ENCODE results near the gene BRI3. TPM values are rescaled to one million over a fixed set of nuclear protein-coding genes. Genes with fewer than 3 reads are reported as not detected.

Gene BRI3
- total and polyA plus RNA-seq, 2 of the 8 experiments (the other 6 are each of a cell fraction or from before 2014, with no cell fraction given) = 77.5 to 93.4 TPM

DNA sequence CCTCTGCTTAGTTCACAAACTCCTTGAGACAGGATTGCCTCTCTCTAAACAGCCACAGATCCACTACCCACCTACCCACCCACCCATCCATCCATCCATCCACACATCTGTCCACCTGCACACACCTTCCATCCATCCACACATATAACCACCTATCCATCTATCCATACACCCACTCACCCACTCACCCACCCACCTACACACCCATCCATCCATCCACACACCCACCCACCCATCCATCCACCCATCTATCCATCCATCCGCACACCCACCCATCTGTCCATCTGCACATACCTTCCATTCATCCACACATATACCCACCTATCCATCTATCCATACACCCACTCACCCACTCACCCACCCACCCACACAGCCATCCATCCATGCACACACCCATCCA is 39.1 kb upstream of the BRI3 start:
- peaks cover 0 to 3% of the 10 kb centered on the region in 2 experiments for H4K20me1 ChIP-seq (replicated peaks in 1 of 2; ENCODE audit: control insufficient read depth in 1 of 2, insufficient read depth in 2 of 2, low read length in 2 of 2)
- DNase-seq (ENCODE audit: low read depth in 1 of 2, low spot score in 2 of 2) (no peak), FAIRE-seq (no peak)
- no peaks in the 10 kb centered on the region for H3K79me1 ChIP-seq (ENCODE audit: low read depth, low read length)
- H3K18ac ChIP-seq (ENCODE audit: extremely low read depth, low read length) = no peak overlapping the region
- H3K9me3 ChIP-seq (ENCODE audit: insufficient read depth in 2 of 2, low read depth in 1 of 2, low read length in 1 of 2) = no peaks in the 10 kb centered on the region
- H3K14ac ChIP-seq (ENCODE audit: insufficient read length) = no peak overlapping the region
- no peak overlapping the region for H2BK15ac ChIP-seq (ENCODE audit: low read length)
- no peak overlapping the region for H2AK5ac ChIP-seq (ENCODE audit: low read depth, low read length)
- no peak overlapping the region for H3K4me3 ChIP-seq (ENCODE audit: extremely low read depth in 1 of 4, insufficient read depth in 2 of 4, low read depth in 3 of 4, low read length in 4 of 4)
- no peak overlapping the region for H4K5ac ChIP-seq (ENCODE audit: insufficient read length, low read depth, low read length)
- H3K27ac ChIP-seq (ENCODE audit: low read depth, low read length) = no peak overlapping the region
- no peak overlapping the region for H2BK20ac ChIP-seq (ENCODE audit: low read length)
- no peak overlapping the region for H2AFZ ChIP-seq (ENCODE audit: low read length)
- no peak overlapping the region for H2BK120ac ChIP-seq (replicated peaks; ENCODE audit: low read depth, low read length)
- H3K4me1 ChIP-seq (replicated peaks in 1 of 4; ENCODE audit: control insufficient read depth in 3 of 4, insufficient read depth in 4 of 4, low read length in 3 of 4) = peaks cover 0 to 6% (median 0%) of the 10 kb centered on the region in 4 experiments; a peak in 3 of 7 replicates
- H3K27me3 ChIP-seq (replicated peaks in 1 of 4; ENCODE audit: control insufficient read depth in 3 of 4, extremely low read depth in 1 of 4, insufficient read depth in 3 of 4, low read length in 3 of 4) = no peaks in the 10 kb centered on the region
- no peak overlapping the region for H3K56ac ChIP-seq (replicated peaks; ENCODE audit: insufficient read length, low read depth, low read length)
- WGBS, 2 experiments (ENCODE audit: extremely low coverage in 1 of 2, insufficient coverage in 1 of 2, insufficient read length in 1 of 2, insufficient replicate concordance in 2 of 2, low coverage in 1 of 2, low lambda C conversion rate in 2 of 2, missing lambda C conversion rate in 1 of 2) = no CpG with 5 or more reads among the region's 1 CpG
- no peak overlapping the region for H4K91ac ChIP-seq (replicated peaks; ENCODE audit: insufficient read length, low read length)
- H2BK12ac ChIP-seq (ENCODE audit: low read depth, low read length) = no peak overlapping the region
- H3K4me2 ChIP-seq (ENCODE audit: insufficient read depth in 1 of 2, low read depth in 2 of 2, low read length in 2 of 2) = no peak overlapping the region
- no peaks in the 10 kb centered on the region for H3K36me3 ChIP-seq (ENCODE audit: control insufficient read depth in 2 of 4, insufficient read depth in 4 of 4, low read length in 3 of 4)
- no peak overlapping the region for H3K23ac ChIP-seq (ENCODE audit: insufficient read length)
- H3K23me2 ChIP-seq (ENCODE audit: low read depth, low read length) = peaks cover 8% of the 10 kb centered on the region; the same call in 1 of the 2 replicates
- H4K8ac ChIP-seq (ENCODE audit: extremely low read depth, insufficient read depth, low read length) = no peak overlapping the region
- no peaks in the 10 kb centered on the region for H3K79me2 ChIP-seq (ENCODE audit: control insufficient read depth in 1 of 2, insufficient read depth in 2 of 2, low read length in 2 of 2)
- H3K4ac ChIP-seq (replicated peaks; ENCODE audit: insufficient read length, low read depth, low read length) = no peak overlapping the region
- H2BK5ac ChIP-seq (ENCODE audit: low read depth, low read length) = no peak overlapping the region
- H3K9ac ChIP-seq (replicated peaks in 1 of 4; ENCODE audit: extremely low read depth in 1 of 4, low read depth in 3 of 4, low read length in 3 of 4) = no peak overlapping the region
- ChIA-PET POLR2A (ENCODE audit: partially characterized antibody) (interaction anchor here (0.8 kb wide), 1 partner anchor 8 kb away, joined by 3 read pairs; no protein-coding TSS in a partner anchor), CTCF (ENCODE audit: partially characterized antibody) (interaction anchor here (0.6 to 2.3 kb wide), 11 partner anchors 8 to 221 kb away, joined by 3 to 15 read pairs (median 3); no protein-coding TSS in a partner anchor)
- TF ChIP-seq BRCA1 (IDR thresholded peaks at IDR 0.05; ENCODE audit: low read depth, low read length) (no peak), HDAC6 (IDR thresholded peaks at IDR 0.05; ENCODE audit: low read depth, low read length) (no peak), CREB1 (IDR thresholded peaks at IDR 0.05) (no peak), NANOG (IDR thresholded peaks at IDR 0.05; ENCODE audit: insufficient read depth, low read depth, low read length, poor library complexity, severe bottlenecking) (no peak), TAF7 (optimal IDR thresholded peaks at IDR 0.05; ENCODE audit: borderline replicate concordance, low read depth, low read length) (no peak), RAD21 (IDR thresholded peaks at IDR 0.05 in 1 of 2, conservative IDR thresholded peaks at IDR 0.05 in 1 of 2; ENCODE audit: low read depth in 2 of 2, low read length in 2 of 2) (no peak), SP1 (IDR thresholded peaks at IDR 0.05; ENCODE audit: low read depth, low read length) (no peak), SIRT6 (IDR thresholded peaks at IDR 0.05; ENCODE audit: low read length) (no peak), KDM4A (IDR thresholded peaks at IDR 0.05; ENCODE audit: low read depth, low read length, severe bottlenecking) (no peak), FOSL1 (IDR thresholded peaks at IDR 0.05; ENCODE audit: insufficient read depth, low read depth, low read length) (no peak)
- TF ChIP-seq, protein P1, sequence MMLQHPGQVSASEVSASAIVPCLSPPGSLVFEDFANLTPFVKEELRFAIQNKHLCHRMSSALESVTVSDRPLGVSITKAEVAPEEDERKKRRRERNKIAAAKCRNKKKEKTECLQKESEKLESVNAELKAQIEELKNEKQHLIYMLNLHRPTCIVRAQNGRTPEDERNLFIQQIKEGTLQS (IDR thresholded peaks at IDR 0.05; ENCODE audit: insufficient read depth, low read depth, low read length) = no peak
